ENCODE data around the gene FZD4. TPM values are rescaled to one million over a fixed set of nuclear protein-coding genes. Genes with fewer than 3 reads are reported as not detected.

Gene FZD4
- polyA plus RNA-seq, 1 donor from 2014 or later, result 0.76 TPM

- Histone ChIP-seq H3K9ac (ENCODE audit: low read length) (no peak overlapping the region), H3K79me2 (replicated peaks; ENCODE audit: insufficient read depth, low read length) (no peaks in the 10 kb centered on the region), H4K20me1 (ENCODE audit: insufficient read depth) (no peaks in the 10 kb centered on the region), H2AFZ (ENCODE audit: low read depth, low read length) (no peak overlapping the region), H3F3A (ENCODE audit: insufficient read depth, low read length, poor library complexity, severe bottlenecking) (no peaks in the 10 kb centered on the region), H3K4me2 (ENCODE audit: low read length) (no peak overlapping the region), H3K9me3 (ENCODE audit: low read length) (no peaks in the 10 kb centered on the region), H3K4me3 (ENCODE audit: low read length) (no peak overlapping the region), H3K36me3 (ENCODE audit: insufficient read depth, low read length) (no peaks in the 10 kb centered on the region), H3K27me3 (ENCODE audit: insufficient read depth, low read depth, low read length) (no peaks in the 10 kb centered on the region), H3K27ac (ENCODE audit: low read length) (no peak overlapping the region), H3K9me2 (ENCODE audit: insufficient read depth, low read length) (no peaks in the 10 kb centered on the region)
- TF ChIP-seq RAD21 (conservative IDR thresholded peaks at IDR 0.05) (no peak), CTCF (IDR thresholded peaks at IDR 0.05; ENCODE audit: poor library complexity, severe bottlenecking) (no peak), MXI1 (conservative IDR thresholded peaks at IDR 0.05; ENCODE audit: poor library complexity, severe bottlenecking) (no peak), TAF1 (IDR thresholded peaks at IDR 0.05; ENCODE audit: low read depth) (no peak), EZH2 (IDR thresholded peaks at IDR 0.05; ENCODE audit: borderline replicate concordance, insufficient read depth, low read length, poor library complexity, severe bottlenecking) (no peak), POLR2AphosphoS5 (IDR thresholded peaks at IDR 0.05) (no peak), REST (IDR thresholded peaks at IDR 0.05; ENCODE audit: borderline replicate concordance) (no peak), EP300 (conservative IDR thresholded peaks at IDR 0.05; ENCODE audit: poor library complexity, severe bottlenecking) (no peak), SMC3 (conservative IDR thresholded peaks at IDR 0.05; ENCODE audit: poor library complexity) (no peak)
Observed at GRCh38 chr11:86934926-86935579, 20.1 kb downstream of the FZD4 start.

- H3K27ac ChIP-seq (ENCODE audit: low read length), result no peak overlapping the region
- TF ChIP-seq RAD21 (conservative IDR thresholded peaks at IDR 0.05), result no peak
- TF ChIP-seq EP300 (conservative IDR thresholded peaks at IDR 0.05; ENCODE audit: poor library complexity, severe bottlenecking), result no peak
- no peak for TF ChIP-seq POLR2AphosphoS5 (IDR thresholded peaks at IDR 0.05)
- H4K20me1 ChIP-seq (ENCODE audit: insufficient read depth), result no peaks in the 10 kb centered on the region
- H3K9me3 ChIP-seq (ENCODE audit: low read length), result no peaks in the 10 kb centered on the region
- H3K27me3 ChIP-seq (ENCODE audit: insufficient read depth, low read depth, low read length), result no peaks in the 10 kb centered on the region
- no peak overlapping the region for H3K4me2 ChIP-seq (ENCODE audit: low read length)
- H3F3A ChIP-seq (ENCODE audit: insufficient read depth, low read length, poor library complexity, severe bottlenecking), result no peaks in the 10 kb centered on the region
- H2AFZ ChIP-seq (ENCODE audit: low read depth, low read length), result no peak overlapping the region
- no peaks in the 10 kb centered on the region for H3K36me3 ChIP-seq (ENCODE audit: insufficient read depth, low read length)
- H3K9me2 ChIP-seq (ENCODE audit: insufficient read depth, low read length), result no peaks in the 10 kb centered on the region
- H3K79me2 ChIP-seq (replicated peaks; ENCODE audit: insufficient read depth, low read length), result no peaks in the 10 kb centered on the region
- H3K9ac ChIP-seq (ENCODE audit: low read length), result no peak overlapping the region
- no peak overlapping the region for H3K4me3 ChIP-seq (ENCODE audit: low read length)
Observed at GRCh38 chr11:86934582-86934900, 20.7 kb downstream of the FZD4 start.
